HG03469 (cell line): ENCODE data around the gene ME2.
A peak's percentile ranks its signal among the peaks of the same experiment; 100 is the strongest.
"Not testable (repeated sequence)": the region's sequence is repeated elsewhere in the genome, so short reads cannot be mapped to it uniquely, and the experiment has no call there.

ENCODE experiments used
- ATAC-seq: cut with Tn5 transposase; IDR thresholded peaks from one replicate; pipeline ENCODE4 v1.9.1; 2021; ENCODE audit warnings: mild to moderate bottlenecking, moderate library complexity, moderate number of reproducible peaks; ENCODE audit not compliant: unreplicated experiment

Gene ME2

GRCh38 chr18:50878345-50879301 lies at the start of gene ME2:
Gene ME2, plus strand, starts transcription at chr18:50879118. Its CDS starts 16,703 bp downstream, at chr18:50895821.
- peak; percentile 87 for ATAC-seq

GRCh38 chr18:50829644-50830043 lies 49.3 kb upstream of the ME2 start:
- no peak for ATAC-seq

GRCh38 chr18:50830544-50830943 lies 48.4 kb upstream of the ME2 start:
- ATAC-seq, result peak; percentile 67

- peak; percentile 47 for ATAC-seq
These were observed 46.2 kb upstream of the ME2 start for GRCh38 chr18:50832754-50833153.

DNA sequence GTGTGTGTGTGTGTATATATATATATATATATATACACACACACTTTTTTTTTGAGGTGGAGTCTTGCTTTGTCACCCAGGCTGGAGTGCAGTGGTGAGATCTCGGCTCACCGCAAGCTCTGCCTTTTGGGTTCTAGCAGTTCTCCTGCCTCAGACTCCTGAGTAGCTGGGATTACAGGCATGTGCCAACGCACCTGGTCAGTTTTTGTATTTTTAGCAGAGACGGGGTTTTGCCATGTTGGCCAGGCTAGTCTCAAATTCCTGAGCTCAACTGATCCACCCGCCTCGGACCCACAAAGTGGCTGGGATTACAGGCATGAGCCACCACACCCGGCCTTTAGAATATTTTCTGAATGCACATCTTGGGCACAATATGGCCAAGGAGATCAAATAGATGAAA lies 45.4 kb upstream of the ME2 start:
- ATAC-seq, result not testable (repeated sequence)

- ATAC-seq, result peak; percentile 47
These were observed 42.4 kb upstream of the ME2 start for GRCh38 chr18:50836521-50836957.

DNA sequence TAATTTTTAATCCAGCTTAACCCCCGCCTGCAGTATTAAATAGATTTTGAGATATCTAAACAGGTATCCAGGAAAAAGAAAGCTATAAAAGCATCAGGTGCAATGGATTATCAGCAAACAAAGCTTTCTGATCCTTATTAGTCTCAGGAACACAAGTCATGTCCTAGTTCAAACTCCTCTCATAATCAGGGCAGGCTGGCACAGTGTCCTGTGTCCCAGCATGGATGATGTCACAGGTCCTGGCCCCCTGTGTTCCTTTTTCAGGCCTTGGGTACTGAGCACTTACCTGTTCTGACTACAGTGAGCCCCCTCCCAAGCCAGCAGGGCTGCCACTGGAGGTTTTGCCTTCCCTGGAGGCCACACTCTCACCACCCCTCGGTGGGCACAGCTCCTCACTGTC lies 39.6 kb upstream of the ME2 start:
- ATAC-seq, result no peak

DNA sequence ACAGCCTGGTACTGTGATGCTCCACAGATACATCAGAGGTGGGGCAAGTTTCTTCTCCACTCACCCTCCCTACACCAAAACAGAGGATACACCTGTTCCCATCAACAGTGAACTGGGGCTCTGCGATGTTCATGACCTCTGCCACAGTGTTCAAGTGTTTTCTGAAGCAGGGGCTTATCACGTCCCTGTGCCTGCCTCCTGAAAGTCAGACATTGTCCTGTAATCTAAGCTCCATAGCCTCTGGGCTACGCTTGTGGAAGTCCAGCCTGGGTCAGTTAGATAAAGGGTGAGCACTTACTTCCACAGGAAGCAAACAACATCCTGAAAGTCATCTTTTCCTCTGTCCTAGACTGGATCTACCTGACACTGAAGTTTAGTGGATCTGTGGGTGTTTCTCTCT lies 38.9 kb upstream of the ME2 start:
- no peak for ATAC-seq

DNA sequence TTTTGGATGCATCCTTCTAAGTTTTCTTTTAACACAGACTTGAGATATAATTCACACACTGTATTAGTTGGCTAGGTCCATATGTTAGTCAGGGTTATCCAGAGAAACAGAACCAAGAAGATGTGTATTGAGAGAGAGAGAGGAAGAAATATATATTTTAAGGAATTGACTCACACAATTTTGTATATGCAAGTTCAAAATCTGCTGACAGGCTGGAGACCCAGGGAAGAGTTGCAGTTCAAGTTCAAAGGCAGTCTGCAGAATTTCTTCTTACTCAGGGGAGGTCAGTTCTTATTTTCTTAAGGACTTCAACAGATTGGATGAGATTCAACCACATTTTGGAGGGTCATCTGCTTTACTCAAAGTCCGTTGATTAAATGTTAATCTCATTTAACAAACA lies 36.1 kb upstream of the ME2 start:
- ATAC-seq, result no peak

GRCh38 chr18:50844554-50844953 lies 34.4 kb upstream of the ME2 start:
- no peak for ATAC-seq

GRCh38 chr18:50844960-50845359 lies 34.0 kb upstream of the ME2 start:
- ATAC-seq, result no peak

- no peak for ATAC-seq
These were observed 31.7 kb upstream of the ME2 start for GRCh38 chr18:50847192-50847591.

DNA sequence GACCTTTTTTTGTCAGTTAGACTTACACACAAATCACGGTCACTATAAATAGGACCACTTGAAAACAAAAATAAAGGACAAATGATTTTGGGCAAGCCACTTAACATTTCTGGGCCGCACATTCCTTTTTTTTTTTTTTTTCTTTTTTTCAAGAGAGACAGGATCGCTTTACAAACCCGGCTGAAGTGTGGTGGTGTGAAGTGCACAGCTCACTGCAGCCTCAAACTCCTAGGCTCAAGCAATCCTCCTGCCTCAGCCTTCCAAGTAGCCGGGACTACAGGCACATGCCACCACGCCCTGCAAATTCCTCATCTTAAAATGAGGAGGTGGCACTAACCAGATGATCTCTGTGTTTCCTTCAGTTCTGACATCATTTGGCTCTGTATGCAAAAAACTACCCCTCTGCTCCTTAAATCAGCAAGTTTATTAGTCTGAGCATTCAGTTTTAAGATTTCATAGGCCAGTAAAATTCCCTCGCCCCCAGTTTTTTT lies 30.8 kb upstream of the ME2 start:
- ATAC-seq, result no peak

DNA sequence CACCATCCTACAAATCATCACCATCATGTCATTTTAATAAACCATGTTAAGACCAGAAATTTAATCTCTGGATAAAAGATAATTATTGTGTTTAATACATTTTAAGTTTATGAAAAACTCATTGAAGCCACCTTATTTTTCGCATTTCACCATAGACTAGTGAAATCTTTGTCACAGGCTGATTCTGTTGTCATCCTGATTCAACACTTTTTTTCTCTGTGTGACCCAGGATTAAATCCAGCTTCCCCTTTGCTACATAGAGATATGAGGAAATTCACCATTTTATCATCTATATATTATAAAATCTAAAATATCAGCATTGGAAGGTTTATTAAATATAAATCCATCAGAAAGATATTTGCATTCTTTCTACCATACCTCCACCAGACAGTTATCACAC lies 29.9 kb upstream of the ME2 start:
- no peak for ATAC-seq

- ATAC-seq, result no peak
These were observed 29.5 kb upstream of the ME2 start for GRCh38 chr18:50849419-50849821.

- ATAC-seq, result no peak
These were observed 28.4 kb upstream of the ME2 start for GRCh38 chr18:50850307-50851065.

DNA sequence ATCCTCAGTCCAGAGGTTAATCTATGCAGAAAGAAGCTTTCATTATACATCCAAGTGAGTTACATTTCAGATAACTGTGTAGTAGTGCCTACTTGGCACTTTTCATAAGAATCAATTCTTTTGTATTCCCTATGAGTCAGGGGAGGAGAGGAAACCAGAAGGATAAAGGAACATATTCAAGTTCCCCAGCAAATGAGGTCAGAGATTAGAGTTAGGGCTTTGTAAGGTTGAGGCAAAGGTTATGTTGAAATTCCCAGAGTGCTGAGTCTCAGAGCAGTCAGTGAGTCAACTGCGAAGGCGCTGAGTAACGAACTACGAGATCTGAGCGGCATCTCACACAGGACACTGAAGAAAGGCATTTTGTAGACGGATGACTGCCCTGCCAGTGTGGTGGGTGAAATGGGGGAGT lies 25.1 kb upstream of the ME2 start:
- no peak for ATAC-seq

DNA sequence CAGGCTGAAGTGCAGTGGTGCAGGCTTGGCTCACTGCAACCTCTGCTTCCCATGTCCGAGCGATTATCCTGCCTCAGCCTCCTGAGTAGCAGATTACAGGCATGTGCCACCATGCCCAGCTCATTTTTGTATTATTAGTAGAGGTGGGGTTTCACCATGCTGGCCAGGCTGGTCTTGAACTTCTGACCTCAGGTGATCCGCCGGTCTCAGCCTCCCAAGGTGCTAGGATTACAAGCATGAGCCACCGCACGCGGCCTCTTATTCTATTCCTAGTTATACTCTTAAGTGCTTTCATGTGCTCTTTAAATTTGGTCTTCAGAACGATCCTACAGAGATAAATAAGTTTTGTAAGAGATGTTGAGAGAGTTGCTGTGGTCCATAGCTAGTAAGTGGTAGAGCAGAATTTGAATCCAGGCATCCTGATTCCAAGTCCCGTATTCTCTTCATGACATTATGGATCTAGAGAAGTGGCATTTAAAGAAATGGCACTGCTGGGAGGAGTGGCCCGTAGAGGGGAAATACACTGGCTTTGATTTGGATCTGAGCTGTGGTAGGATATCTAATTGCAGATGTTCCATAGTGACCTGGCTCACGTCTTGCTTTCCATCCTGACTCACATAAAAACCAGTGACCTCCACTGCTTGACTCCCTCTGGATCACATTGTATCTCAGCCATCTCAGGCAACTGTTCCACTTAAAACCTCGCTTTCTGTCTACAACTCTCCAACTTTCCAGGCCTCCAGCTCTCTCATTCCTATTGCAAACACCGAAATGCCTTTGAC lies 22.8 kb upstream of the ME2 start:
- no peak for ATAC-seq

GRCh38 chr18:50857166-50857565 lies 21.8 kb upstream of the ME2 start:
- ATAC-seq, result not testable (repeated sequence)

- ATAC-seq, result no peak
These were observed 21.2 kb upstream of the ME2 start for GRCh38 chr18:50857694-50858093.
